NCI-H1048 (cell line): Measurements from ENCODE around the gene GPD1.
"Not testable (repeated sequence)": the region's sequence is repeated elsewhere in the genome, so short reads cannot be mapped to it uniquely, and the experiment has no call there.

Source experiments
- DNase-seq: peaks from one replicate; lab custom pipeline; 2025; lab: John Stamatoyannopoulos, UW

GPD1 gene

GRCh38 chr12:50123203-50123602 is 19.4 kb downstream of the GPD1 start:
- no peak for DNase-seq

- no peak for DNase-seq
Measured at GRCh38 chr12:50127546-50127945, 23.7 kb downstream of the GPD1 start.

GRCh38 chr12:50129290-50129689 is 25.5 kb downstream of the GPD1 start:
- no peak for DNase-seq

- DNase-seq, result no peak
Measured at GRCh38 chr12:50132505-50133135, 28.8 kb downstream of the GPD1 start.

- DNase-seq, result no peak
Measured at GRCh38 chr12:50142993-50143392, 39.2 kb downstream of the GPD1 start.

GRCh38 chr12:50145439-50145838 is 41.6 kb downstream of the GPD1 start:
- DNase-seq, result no peak

GRCh38 chr12:50147281-50147680 is 43.5 kb downstream of the GPD1 start:
- DNase-seq, result no peak

- not testable (repeated sequence) for DNase-seq
Measured at GRCh38 chr12:50148011-50148410, 44.2 kb downstream of the GPD1 start.

- no peak for DNase-seq
Measured at GRCh38 chr12:50149311-50149710, 45.5 kb downstream of the GPD1 start.

GRCh38 chr12:50151047-50151687 is 47.4 kb downstream of the GPD1 start:
- no peak for DNase-seq

- DNase-seq, result not testable (repeated sequence)
Measured at GRCh38 chr12:50154947-50155346, 51.1 kb downstream of the GPD1 start.

GRCh38 chr12:50156641-50157040 is 52.8 kb downstream of the GPD1 start:
- no peak for DNase-seq

GRCh38 chr12:50157259-50157658 is 53.5 kb downstream of the GPD1 start:
- no peak for DNase-seq

GRCh38 chr12:50160643-50161042 is 56.8 kb downstream of the GPD1 start:
- DNase-seq, result no peak
